Measurements from ENCODE around the gene GALNT2. TPM values are rescaled to one million over a fixed set of nuclear protein-coding genes. Genes with fewer than 3 reads are reported as not detected.

Gene GALNT2
- total and polyA plus RNA-seq, 2 of the 4 experiments (the other 2 are of a cell fraction) = 50.4 to 189 TPM

GRCh38 chr1:230301822-230302221 is 234.8 kb downstream of the GALNT2 start:
- Histone ChIP-seq H3K9me1 (ENCODE audit: insufficient read depth, low read length) (no peaks in the 10 kb centered on the region), H2AK5ac (ENCODE audit: low read depth, low read length) (no peak overlapping the region), H3K36me3 (ENCODE audit: control insufficient read depth, insufficient read depth, low read length) (no peaks in the 10 kb centered on the region), H2BK20ac (ENCODE audit: low read depth, low read length) (no peak overlapping the region), H3K23ac (ENCODE audit: low read depth, low read length) (no peak overlapping the region), H3K27ac (ENCODE audit: insufficient read depth, low read length) (no peak overlapping the region), H2BK120ac (ENCODE audit: low read depth, low read length) (no peak overlapping the region), H2AFZ (replicated peaks; ENCODE audit: low read length, poor library complexity) (no peak overlapping the region), H3K4me3 (ENCODE audit: insufficient read depth, low read depth, low read length) (no peak overlapping the region), H4K91ac (ENCODE audit: insufficient read depth, low read depth, low read length) (no peak overlapping the region), H4K5ac (ENCODE audit: low read depth, low read length) (no peak overlapping the region), H2BK15ac (ENCODE audit: low read depth, low read length) (no peak overlapping the region), H3K9ac (ENCODE audit: low read depth, low read length) (no peak overlapping the region), H3K27me3 (ENCODE audit: control insufficient read depth, insufficient read depth, low read length) (peaks cover 2% of the 10 kb centered on the region), H3K18ac (ENCODE audit: low read depth, low read length) (no peak overlapping the region), H2BK5ac (ENCODE audit: low read depth, low read length, poor library complexity, severe bottlenecking) (no peak overlapping the region), H3K56ac (ENCODE audit: extremely low read depth, insufficient read depth, low read length) (no peak overlapping the region), H4K20me1 (ENCODE audit: insufficient read depth, low read length) (no peaks in the 10 kb centered on the region), H3K4me2 (ENCODE audit: low read depth, low read length) (no peak overlapping the region), H3K4me1 (ENCODE audit: control insufficient read depth, insufficient read depth, low read length) (no peaks in the 10 kb centered on the region), H3K9me3 (ENCODE audit: control insufficient read depth, insufficient read depth, low read length) (no peaks in the 10 kb centered on the region), H4K8ac (ENCODE audit: low read depth in 2 of 2, low read length in 2 of 2) (no peak overlapping the region), H3K79me1 (ENCODE audit: low read depth in 1 of 2, low read length in 2 of 2) (no peaks in the 10 kb centered on the region), H2AK9ac (replicated peaks; ENCODE audit: low read depth, low read length, poor library complexity) (no peak overlapping the region), H3K14ac (replicated peaks; ENCODE audit: low read depth, low read length) (no peak overlapping the region), H3K4ac (ENCODE audit: low read depth, low read length) (no peak overlapping the region)
- intact Hi-C loops (cut with micrococcal nuclease) = no loop called here
- BruUV-seq (replicated peaks) = no TSS peak
- TF ChIP-seq MAZ (IDR thresholded peaks at IDR 0.05; ENCODE audit: borderline replicate concordance, low read depth, low read length) = no peak
- TF ChIP-seq RAD21 (IDR thresholded peaks at IDR 0.05; ENCODE audit: low read length) = no peak
- TF ChIP-seq, protein P1, sequence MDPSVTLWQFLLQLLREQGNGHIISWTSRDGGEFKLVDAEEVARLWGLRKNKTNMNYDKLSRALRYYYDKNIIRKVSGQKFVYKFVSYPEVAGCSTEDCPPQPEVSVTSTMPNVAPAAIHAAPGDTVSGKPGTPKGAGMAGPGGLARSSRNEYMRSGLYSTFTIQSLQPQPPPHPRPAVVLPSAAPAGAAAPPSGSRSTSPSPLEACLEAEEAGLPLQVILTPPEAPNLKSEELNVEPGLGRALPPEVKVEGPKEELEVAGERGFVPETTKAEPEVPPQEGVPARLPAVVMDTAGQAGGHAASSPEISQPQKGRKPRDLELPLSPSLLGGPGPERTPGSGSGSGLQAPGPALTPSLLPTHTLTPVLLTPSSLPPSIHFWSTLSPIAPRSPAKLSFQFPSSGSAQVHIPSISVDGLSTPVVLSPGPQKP (IDR thresholded peaks at IDR 0.05; ENCODE audit: borderline replicate concordance, low read depth, low read length) = no peak
- TF ChIP-seq BHLHE40 (IDR thresholded peaks at IDR 0.05; ENCODE audit: low read depth, low read length) = no peak
- TF ChIP-seq, protein P2, sequence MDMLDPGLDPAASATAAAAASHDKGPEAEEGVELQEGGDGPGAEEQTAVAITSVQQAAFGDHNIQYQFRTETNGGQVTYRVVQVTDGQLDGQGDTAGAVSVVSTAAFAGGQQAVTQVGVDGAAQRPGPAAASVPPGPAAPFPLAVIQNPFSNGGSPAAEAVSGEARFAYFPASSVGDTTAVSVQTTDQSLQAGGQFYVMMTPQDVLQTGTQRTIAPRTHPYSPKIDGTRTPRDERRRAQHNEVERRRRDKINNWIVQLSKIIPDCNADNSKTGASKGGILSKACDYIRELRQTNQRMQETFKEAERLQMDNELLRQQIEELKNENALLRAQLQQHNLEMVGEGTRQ (IDR thresholded peaks at IDR 0.05; ENCODE audit: low read depth, low read length) = no peak
- TF ChIP-seq MXI1 (IDR thresholded peaks at IDR 0.05; ENCODE audit: borderline replicate concordance, low read depth, low read length) = no peak
- TF ChIP-seq SMC3 (IDR thresholded peaks at IDR 0.05; ENCODE audit: low read depth, low read length) = no peak
- TF ChIP-seq MAFK (IDR thresholded peaks at IDR 0.05; ENCODE audit: low read depth, low read length) = no peak
- TF ChIP-seq CEBPB (IDR thresholded peaks at IDR 0.05; ENCODE audit: low read depth, low read length) = no peak
- TF ChIP-seq CHD1 (IDR thresholded peaks at IDR 0.05; ENCODE audit: low read depth, low read length) = no peak
- no peak for TF ChIP-seq NFE2L2 (IDR thresholded peaks at IDR 0.05; ENCODE audit: low read depth, low read length)
- no peak for TF ChIP-seq FOS (IDR thresholded peaks at IDR 0.05; ENCODE audit: low read depth, low read length)
- no peak for TF ChIP-seq RCOR1 (IDR thresholded peaks at IDR 0.05; ENCODE audit: insufficient replicate concordance, low read length)
- no peak for TF ChIP-seq CTCF (conservative IDR thresholded peaks at IDR 0.05; ENCODE audit: low read depth, low read length)
- no peak for TF ChIP-seq POLR2A (IDR thresholded peaks at IDR 0.05; ENCODE audit: low read depth, low read length)
- TF ChIP-seq RFX5 (IDR thresholded peaks at IDR 0.05; ENCODE audit: low read depth, low read length) = no peak
- ChIA-PET POLR2A (ENCODE audit: unreplicated experiment) (no interaction called here), CTCF (interaction anchor here (1.1 kb wide), 1 partner anchor 14 kb away, joined by 4 read pairs; no protein-coding TSS in a partner anchor)
- WGBS, 2 experiments (ENCODE audit: extremely low coverage in 2 of 2, insufficient read length in 1 of 2) = 87% methylated on average over 2 of the region's 6 CpGs; no CpG with 5 or more reads in 1 of the 2 experiments
- in situ Hi-C loops (cut with MboI; ENCODE audit: low sequenced_read_pairs) = loop anchor here (25.0 kb wide), 1 partner anchor 1040 kb away; the partner anchor contains the start of gene RAB4A
- DNase-seq = no peak
- ATAC-seq (ENCODE audit: low read depth) = no peak
- dilution Hi-C loops (cut with HindIII; ENCODE audit: low sequenced_read_pairs, unreplicated experiment) = no loop called here

Data from IMR-90 (cell line).